ENCODE measurements around the gene PCDHGB4.

- TF ChIP-seq CTCF (IDR thresholded peaks at IDR 0.05) (peak in 5 of 6 experiments; percentile 9 to 23 (median 11)), POLR2A (IDR thresholded peaks at IDR 0.05) (no peak)
These were observed 43.0 kb downstream of the PCDHGB4 start, which contains the start of gene PCDHGA12 for GRCh38 chr5:141430332-141431113.

Measured in Peyer's patch (tissue), 4 donors.